GM12892 (cell line): ENCODE results near the gene RPL31.

ENCODE experiments used
- POLR2AphosphoS5 ChIP-seq: IDR thresholded peaks from 2 replicates; pipeline ENCODE4 v1.6.1; 2011; ENCODE audit warnings: low read depth, low read length, control low read depth
- TAF1 ChIP-seq: IDR thresholded peaks from 2 replicates; pipeline ENCODE4 v1.6.1; 2011; ENCODE audit warnings: low read depth, mild to moderate bottlenecking, control low read depth, low read length, borderline replicate concordance

DNA sequence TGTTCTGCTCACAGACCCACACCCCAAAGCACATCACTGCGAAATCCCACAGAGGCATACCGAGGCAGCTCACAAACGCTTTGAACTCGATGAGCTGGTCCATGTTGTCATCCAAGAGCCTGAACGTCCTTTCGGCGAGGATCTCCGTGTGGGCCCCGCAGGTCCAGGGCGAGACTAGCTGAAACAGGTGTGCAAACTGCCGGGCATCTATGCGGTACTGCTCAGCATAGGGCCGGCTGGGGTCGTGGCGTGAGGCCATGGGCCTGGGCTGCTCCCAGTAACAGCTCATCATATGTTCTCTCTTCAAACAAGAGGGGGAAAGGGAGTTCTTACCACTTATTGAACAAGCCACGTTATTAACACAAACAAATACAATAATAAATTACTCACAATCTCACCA, 20.1 kb downstream of the RPL31 start:
- TF ChIP-seq POLR2AphosphoS5, result no peak
- no peak for TF ChIP-seq TAF1
